ENCODE results near the gene NDUFS7. TPM values are rescaled to one million over a fixed set of nuclear protein-coding genes. Genes with fewer than 3 reads are reported as not detected.
A peak's percentile ranks its signal among the peaks of the same experiment; 100 is the strongest.

Gene NDUFS7
- total RNA-seq, 1 donor from 2014 or later, result 76.7 TPM

- DNase-seq (peak; percentile 100), ATAC-seq (peak; percentile 92 to 95)
- peaks cover 17% of the 10 kb centered on the region for H3K36me3 ChIP-seq
- H3K27me3 ChIP-seq (ENCODE audit: low read depth), result peaks cover 13% of the 10 kb centered on the region
- H3K9me3 ChIP-seq, result no peaks in the 10 kb centered on the region
- peak overlapping the region; percentile 58 for H3K4me3 ChIP-seq
- peaks cover 50% of the 10 kb centered on the region for H3K4me1 ChIP-seq
- TF ChIP-seq CTCF (IDR thresholded peaks at IDR 0.05), result peak; percentile 42
- intact Hi-C loops (cut with DNase I), result no loop called here
- peak overlapping the region; percentile 41 for H3K27ac ChIP-seq
Measured at GRCh38 chr19:1406774-1407527, 23.2 kb downstream of the NDUFS7 start.

- ATAC-seq (peak in 1 of 2 donors; percentile 9), DNase-seq (peak; percentile 73)
- Histone ChIP-seq H3K9me3 (no peaks in the 10 kb centered on the region), H3K4me3 (peak within 1 kb of the TSS; percentile 95), H3K27me3 (ENCODE audit: low read depth) (peaks cover 5% of the 10 kb centered on the region), H3K36me3 (peaks cover 19% of the 10 kb centered on the region), H3K4me1 (peaks cover 50% of the 10 kb centered on the region), H3K27ac (peak within 1 kb of the TSS; percentile 97)
- TF ChIP-seq CTCF (IDR thresholded peaks at IDR 0.05), result no peak
- intact Hi-C loops (cut with DNase I), result no loop called here
Measured at GRCh38 chr19:1407528-1408299, 24.0 kb downstream of the NDUFS7 start, which contains the start of gene DAZAP1. Gene DAZAP1, plus strand, starts transcription at chr19:1407586. Its CDS starts 188 bp downstream, at chr19:1407774.

GRCh38 chr19:1408300-1409203 lies 24.8 kb downstream of the NDUFS7 start:
- Histone ChIP-seq H3K9me3 (no peaks in the 10 kb centered on the region), H3K36me3 (peaks cover 27% of the 10 kb centered on the region), H3K4me3 (peak overlapping the region; percentile 95), H3K27ac (peak overlapping the region; percentile 97), H3K27me3 (ENCODE audit: low read depth) (no peaks in the 10 kb centered on the region), H3K4me1 (peaks cover 56% of the 10 kb centered on the region)
- ATAC-seq (peak; percentile 36 to 48), DNase-seq (peak; percentile 79)
- intact Hi-C loops (cut with DNase I), result no loop called here
- TF ChIP-seq CTCF (IDR thresholded peaks at IDR 0.05), result no peak

GRCh38 chr19:1409204-1410005 lies 25.7 kb downstream of the NDUFS7 start:
- no peak for TF ChIP-seq CTCF (IDR thresholded peaks at IDR 0.05)
- Histone ChIP-seq H3K27ac (peak overlapping the region; percentile 97), H3K9me3 (no peaks in the 10 kb centered on the region), H3K4me3 (peak overlapping the region; percentile 95), H3K36me3 (peaks cover 29% of the 10 kb centered on the region), H3K4me1 (peaks cover 64% of the 10 kb centered on the region), H3K27me3 (ENCODE audit: low read depth) (no peaks in the 10 kb centered on the region)
- intact Hi-C loops (cut with DNase I), result no loop called here
- ATAC-seq (no peak), DNase-seq (no peak)
